SK-N-SH (cell line): Measurements from ENCODE around the gene NRCAM. TPM values are rescaled to one million over a fixed set of nuclear protein-coding genes. Genes with fewer than 3 reads are reported as not detected.

Source experiments
- CTCF ChIA-PET: fragments of 300-600, 350-600 bp; formaldehyde crosslinking; extraction: SDS; loops from one replicate; lab custom pipeline; 2021; lab: Yijun Ruan, JAX
- POLR2A ChIA-PET: fragments of 350-600 bp; sonication (Branson Sonifier 250); formaldehyde crosslinking; extraction: SDS; loops from one replicate; lab custom pipeline; 2020; ENCODE audit warnings: antibody characterized with exemption, inconsistent platforms; lab: Yijun Ruan, JAX
- DNase-seq: peaks from one replicate; pipeline ENCODE4 v3.0.0; 2012
- H2AFZ ChIP-seq: fragments of 200-600 bp; sonication (generic); 2 replicates; pipeline ENCODE4 v1.8.1; 2016; ENCODE audit warnings: antibody characterized with exemption, mild to moderate bottlenecking, low read depth
- H3F3A ChIP-seq: fragments of 200-600 bp; sonication (generic); replicated peaks from 2 replicates; pipeline ENCODE3; 2016; ENCODE audit warnings: antibody characterized with exemption, mild to moderate bottlenecking; ENCODE audit not compliant: insufficient read depth
- H3K27ac ChIP-seq, 2 experiments: fragments of 200-500 bp in 1 of 2; fragments of 200-600 bp in 1 of 2; sonication (Bioruptor generic) in 1 of 2; sonication (generic), shearing (Covaris generic) in 1 of 2; 2 replicates each; pipeline versions ENCODE4 v1.5.1 to v1.6.1; 2014 to 2016; ENCODE audit warnings: low read depth in 2 of 2, inconsistent platforms in 1 of 2, low read length in 1 of 2, mild to moderate bottlenecking in 1 of 2, mixed read lengths in 1 of 2
- H3K27me3 ChIP-seq: fragments of 200-600 bp; sonication (generic), shearing (Covaris generic); 2 replicates; pipeline ENCODE4 v1.6.1; 2016; ENCODE audit warnings: mixed run types; ENCODE audit not compliant: insufficient read depth
- H3K36me3 ChIP-seq, 2 experiments: fragments of 200-500 bp in 1 of 2; fragments of 200-600 bp in 1 of 2; sonication (Bioruptor generic) in 1 of 2; sonication (generic) in 1 of 2; replicated peaks in 1 of 2; 2 replicates each; pipeline versions ENCODE3 to v1.5.1; 2014 to 2016; ENCODE audit warnings: low read length in 1 of 2, mild to moderate bottlenecking in 1 of 2; ENCODE audit not compliant: insufficient read depth in 2 of 2, control insufficient read depth in 1 of 2
- H3K4me1 ChIP-seq, 2 experiments: fragments of 200-500 bp in 1 of 2; fragments of 200-600 bp in 1 of 2; sonication (Bioruptor generic) in 1 of 2; sonication (generic), shearing (Covaris generic) in 1 of 2; 2 replicates each; pipeline versions ENCODE4 v1.5.1 to v1.6.1; 2014 to 2016; ENCODE audit warnings: low read depth in 1 of 2, low read length in 1 of 2, mixed run types in 1 of 2; ENCODE audit not compliant: insufficient read depth in 2 of 2, control insufficient read depth in 1 of 2
- H3K4me2 ChIP-seq: fragments of 200-600 bp; sonication (generic), shearing (Covaris generic); 2 replicates; pipeline ENCODE4 v1.6.1; 2017; ENCODE audit warnings: mixed run types
- H3K4me3 ChIP-seq, 2 experiments: fragments of 200-500 bp in 1 of 2; fragments of 200-600 bp in 1 of 2; sonication (Bioruptor generic) in 1 of 2; sonication (generic), shearing (Covaris generic) in 1 of 2; 2 replicates each; pipeline versions ENCODE4 v1.5.1 to v1.8.1; 2014 to 2016; ENCODE audit warnings: low read depth in 2 of 2, inconsistent platforms in 1 of 2, low read length in 1 of 2, mild to moderate bottlenecking in 1 of 2, mixed read lengths in 1 of 2, moderate library complexity in 1 of 2
- H3K79me2 ChIP-seq: fragments of 200-600 bp; sonication (generic); 2 replicates; pipeline ENCODE4 v1.8.1; 2017; ENCODE audit warnings: mild to moderate bottlenecking; ENCODE audit not compliant: insufficient read depth
- H3K9ac ChIP-seq: fragments of 200-600 bp; sonication (generic); 2 replicates; pipeline ENCODE4 v1.6.1; 2017; ENCODE audit warnings: mixed run types
- H3K9me2 ChIP-seq: fragments of 200-600 bp; sonication (generic); 2 replicates; pipeline ENCODE4 v1.6.1; 2017; ENCODE audit warnings: mixed run types
- H3K9me3 ChIP-seq: fragments of 200-600 bp; sonication (generic); 2 replicates; pipeline ENCODE4 v1.6.1; 2017; ENCODE audit warnings: mixed run types, mild to moderate bottlenecking, moderate library complexity
- H4K20me1 ChIP-seq: fragments of 200-600 bp; sonication (generic); 2 replicates; pipeline ENCODE4 v1.6.1; 2017; ENCODE audit warnings: mild to moderate bottlenecking, mixed run types; ENCODE audit not compliant: insufficient read depth
- ELF1 ChIP-seq: IDR thresholded peaks from 2 replicates; pipeline ENCODE4 v1.4.0; 2012
- FOXM1 ChIP-seq: IDR thresholded peaks from 2 replicates; pipeline ENCODE4 v1.4.0; 2012; ENCODE audit warnings: low read depth, mild to moderate bottlenecking
- IRF3 ChIP-seq: fragments of 150-350 bp; IDR thresholded peaks from 2 replicates; pipeline ENCODE4 v1.6.1; 2016; ENCODE audit warnings: mild to moderate bottlenecking, low read depth, low read length
- JUND ChIP-seq: IDR thresholded peaks from 2 replicates; pipeline ENCODE4 v1.4.0; 2012
- MXI1 ChIP-seq: IDR thresholded peaks from 2 replicates; pipeline ENCODE4 v1.6.1; 2012; ENCODE audit warnings: mild to moderate bottlenecking, low read depth, low read length, improper control_type of control experiment
- NFIC ChIP-seq: IDR thresholded peaks from 2 replicates; pipeline ENCODE4 v1.4.0; 2012; ENCODE audit warnings: borderline replicate concordance
- POLR2AphosphoS5 ChIP-seq: IDR thresholded peaks from 2 replicates; pipeline ENCODE4 v1.6.1; 2012; ENCODE audit warnings: low read depth, low read length
- RAD21 ChIP-seq: IDR thresholded peaks from 2 replicates; pipeline ENCODE4 v1.6.1; 2012; ENCODE audit warnings: mild to moderate bottlenecking, low read length
- SMC3 ChIP-seq: IDR thresholded peaks from 2 replicates; pipeline ENCODE4 v1.6.1; 2012; ENCODE audit warnings: low read depth, low read length, improper control_type of control experiment
- TAF1 ChIP-seq: IDR thresholded peaks from 2 replicates; pipeline ENCODE4 v1.6.1; 2012; ENCODE audit warnings: low read depth, mild to moderate bottlenecking, low read length, moderate library complexity, borderline replicate concordance
- TCF12 ChIP-seq: IDR thresholded peaks from 2 replicates; pipeline ENCODE4 v1.4.0; 2012
- USF1 ChIP-seq: IDR thresholded peaks from 2 replicates; pipeline ENCODE4 v1.4.0; 2012; ENCODE audit warnings: low read depth, borderline replicate concordance
- USF2 ChIP-seq: fragments of 150-350 bp; IDR thresholded peaks from 2 replicates; pipeline ENCODE4 v1.6.1; 2017; ENCODE audit warnings: antibody characterized with exemption, low read length, low read depth, borderline replicate concordance
- YY1 ChIP-seq: IDR thresholded peaks from 2 replicates; pipeline ENCODE4 v1.4.0; 2012; ENCODE audit warnings: low read depth, mild to moderate bottlenecking
- ZBTB33 ChIP-seq: IDR thresholded peaks from 2 replicates; pipeline ENCODE4 v1.4.0; 2012; ENCODE audit warnings: low read depth, borderline replicate concordance
- WGBS: methylation state at CpG from one replicate; pipeline ENCODE4 v1.1.6; 2017; ENCODE audit warnings: low lambda C conversion rate; 5-methylcytosine and 5-hydroxymethylcytosine counted together
- polyA plus RNA-seq, 3 experiments: library from polyadenylated mRNA; depleted of rRNA; stranded (reverse); fragments of >200 nt; gene quantifications; 2 replicates each; pipeline ENCODE4 v1.2.3, GENCODE V29; 2012

NRCAM gene
- polyA plus RNA-seq, 1 of the 3 experiments (the other 2 are of a cell fraction) = 1.1 TPM

- H2AFZ ChIP-seq = no peak overlapping the region
- no peaks in the 10 kb centered on the region for H3K27me3 ChIP-seq
- H3K36me3 ChIP-seq = peaks cover 0 to 3% of the 10 kb centered on the region in 2 experiments
- H3F3A ChIP-seq = no peaks in the 10 kb centered on the region
- no peak for TF ChIP-seq ELF1
- no peak for TF ChIP-seq YY1
- TF ChIP-seq USF2 = no peak
- TF ChIP-seq ZBTB33 = no peak
- no peak for TF ChIP-seq TCF12
- no peak for TF ChIP-seq IRF3
- TF ChIP-seq SMC3 = no peak
- TF ChIP-seq JUND = no peak
- TF ChIP-seq NFIC = no peak
- no peak for TF ChIP-seq POLR2AphosphoS5
- no peak for TF ChIP-seq MXI1
- no peak for TF ChIP-seq FOXM1
- no peak for TF ChIP-seq RAD21
- TF ChIP-seq USF1 = no peak
- TF ChIP-seq TAF1 = no peak
- TF ChIP-seq, all 33 proteins: peak for 0
- ChIA-PET POLR2A (no interaction called here), CTCF (interaction anchor here (1.1 to 1.9 kb wide), 3 partner anchors 10 to 168 kb away, joined by 3 to 5 read pairs (median 4); no protein-coding TSS in a partner anchor)
- Histone ChIP-seq H3K9me2 (no peaks in the 10 kb centered on the region), H3K9me3 (no peaks in the 10 kb centered on the region), H3K79me2 (no peaks in the 10 kb centered on the region), H3K4me1 (peaks cover 0 to 34% of the 10 kb centered on the region in 2 experiments; a peak in 3 of 4 replicates), H3K4me3 (no peak overlapping the region), H3K9ac (no peak overlapping the region), H3K4me2 (no peak overlapping the region), H4K20me1 (no peaks in the 10 kb centered on the region), H3K27ac (peak overlapping the region in 1 of 2 experiments; percentile 6; a peak in 1 of 4 replicates)
- 76% methylated on average over 6 of the region's 6 CpGs for WGBS
- no peak for DNase-seq
Observed at GRCh38 chr7:108284349-108285002, 171.8 kb downstream of the NRCAM start.
